GM12875 (cell line): Measurements from ENCODE around the gene CHRNA1.
A peak's percentile ranks its signal among the peaks of the same experiment; 100 is the strongest.

ENCODE experiments used
- H3K4me3 ChIP-seq: one replicate; pipeline ENCODE4 v1.5.1; 2011; ENCODE audit warnings: low read depth, low read length, control low read depth
- CTCF ChIP-seq: IDR thresholded peaks from 2 replicates; pipeline ENCODE4 v1.5.1; 2011; ENCODE audit warnings: low read depth, mild to moderate bottlenecking, control low read depth, inconsistent platforms, low read length, moderate library complexity, borderline replicate concordance; ENCODE audit not compliant: insufficient read depth

The CHRNA1 gene

GRCh38 chr2:174778085-174778981 is 14.1 kb upstream of the CHRNA1 start:
- TF ChIP-seq CTCF: no peak
- no peak overlapping the region for H3K4me3 ChIP-seq

- no peak for TF ChIP-seq CTCF
- H3K4me3 ChIP-seq: no peak overlapping the region
Measured at GRCh38 chr2:174777347-174778084, 13.2 kb upstream of the CHRNA1 start.

- H3K4me3 ChIP-seq: no peak overlapping the region
- no peak for TF ChIP-seq CTCF
Measured at GRCh38 chr2:174776675-174777074, 12.4 kb upstream of the CHRNA1 start.

- peak; percentile 60; the same call in 1 of the 2 replicates for TF ChIP-seq CTCF
- H3K4me3 ChIP-seq: no peak overlapping the region
Measured at GRCh38 chr2:174776223-174776622, 12.0 kb upstream of the CHRNA1 start.

- TF ChIP-seq CTCF: no peak
- no peak overlapping the region for H3K4me3 ChIP-seq
Measured at GRCh38 chr2:174775571-174775980, 11.3 kb upstream of the CHRNA1 start.

GRCh38 chr2:174774886-174775285 is 10.6 kb upstream of the CHRNA1 start:
- no peak for TF ChIP-seq CTCF
- no peak overlapping the region for H3K4me3 ChIP-seq
